ENCODE results near the gene NNMT. TPM values are rescaled to one million over a fixed set of nuclear protein-coding genes. Genes with fewer than 3 reads are reported as not detected.

NNMT gene
- total and polyA plus RNA-seq, 2 donors from 2014 or later: 91.9 to 1,451 TPM

DNA sequence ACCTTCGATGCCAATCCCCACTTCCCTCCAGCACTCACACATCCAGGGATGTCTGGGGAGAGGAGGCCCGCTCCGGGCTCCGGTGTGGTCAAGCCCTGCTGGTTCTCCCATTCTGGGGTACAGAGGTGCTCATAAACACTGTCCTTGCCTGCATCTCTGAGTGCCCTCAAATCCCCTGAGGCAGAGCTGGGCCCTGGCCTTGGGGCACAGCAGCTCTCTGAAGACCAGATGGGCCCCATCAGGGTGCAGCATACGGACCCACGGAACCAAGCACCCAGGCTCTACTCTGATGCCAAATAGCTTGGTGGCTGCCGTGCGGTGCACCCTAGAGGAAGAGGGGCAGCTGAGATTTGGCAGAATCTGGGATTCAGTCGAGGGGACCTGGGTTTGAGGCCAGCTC is 35.7 kb upstream of the NNMT start:
- no peak overlapping the region for H3K9ac ChIP-seq (ENCODE audit: low read length in 3 of 3)
- TF ChIP-seq CTCF (IDR thresholded peaks at IDR 0.05; ENCODE audit: borderline replicate concordance, extremely low read depth, insufficient read depth): no peak
- intact Hi-C loops (cut with DNase I): loop anchor here (5.0 to 10.0 kb wide), 3 partner anchors 226 to 366 kb away; no protein-coding TSS in a partner anchor
- DNase-seq (no peak), FAIRE-seq (no peak)
- peaks cover 0 to 15% (median 5%) of the 10 kb centered on the region in 3 donors for H3K4me1 ChIP-seq (ENCODE audit: control insufficient read depth in 2 of 3, insufficient read depth in 2 of 3, low read depth in 1 of 3, low read length in 3 of 3)
- H3K27me3 ChIP-seq (ENCODE audit: control insufficient read depth, insufficient read depth, low read length): peaks cover 2% of the 10 kb centered on the region
- H3K27ac ChIP-seq (ENCODE audit: low read depth in 2 of 2, low read length in 2 of 2): no peak overlapping the region
- H3K9me3 ChIP-seq (ENCODE audit: control insufficient read depth in 2 of 3, insufficient read depth in 1 of 3, low read length in 3 of 3): no peaks in the 10 kb centered on the region
- H3K4me3 ChIP-seq (ENCODE audit: low read length in 3 of 3): no peak overlapping the region
- no peaks in the 10 kb centered on the region for H3K36me3 ChIP-seq (ENCODE audit: control insufficient read depth in 2 of 3, insufficient read depth in 3 of 3, low read length in 3 of 3)

DNA sequence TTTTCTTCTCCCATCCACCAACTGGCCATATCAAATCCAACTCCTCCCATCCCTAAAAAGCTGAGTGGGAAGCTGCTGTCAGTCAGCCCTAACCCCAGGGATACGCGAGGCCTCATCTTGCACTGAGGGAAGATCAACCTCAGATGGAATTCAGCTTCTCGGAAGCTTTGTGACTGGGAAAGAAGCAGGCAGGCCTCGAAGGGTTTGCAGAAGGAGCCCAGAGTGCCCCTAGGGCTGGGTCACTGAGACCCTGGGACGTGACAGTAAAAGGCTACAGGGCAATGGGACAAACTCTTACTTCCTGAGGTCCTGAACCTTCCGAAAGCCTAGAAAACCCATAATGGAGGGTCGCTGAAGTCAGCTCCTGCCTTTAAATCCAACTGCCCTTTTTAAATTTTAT is 34.4 kb upstream of the NNMT start:
- intact Hi-C loops (cut with DNase I): loop anchor here (5.0 to 10.0 kb wide), 3 partner anchors 227 to 367 kb away; no protein-coding TSS in a partner anchor

DNA sequence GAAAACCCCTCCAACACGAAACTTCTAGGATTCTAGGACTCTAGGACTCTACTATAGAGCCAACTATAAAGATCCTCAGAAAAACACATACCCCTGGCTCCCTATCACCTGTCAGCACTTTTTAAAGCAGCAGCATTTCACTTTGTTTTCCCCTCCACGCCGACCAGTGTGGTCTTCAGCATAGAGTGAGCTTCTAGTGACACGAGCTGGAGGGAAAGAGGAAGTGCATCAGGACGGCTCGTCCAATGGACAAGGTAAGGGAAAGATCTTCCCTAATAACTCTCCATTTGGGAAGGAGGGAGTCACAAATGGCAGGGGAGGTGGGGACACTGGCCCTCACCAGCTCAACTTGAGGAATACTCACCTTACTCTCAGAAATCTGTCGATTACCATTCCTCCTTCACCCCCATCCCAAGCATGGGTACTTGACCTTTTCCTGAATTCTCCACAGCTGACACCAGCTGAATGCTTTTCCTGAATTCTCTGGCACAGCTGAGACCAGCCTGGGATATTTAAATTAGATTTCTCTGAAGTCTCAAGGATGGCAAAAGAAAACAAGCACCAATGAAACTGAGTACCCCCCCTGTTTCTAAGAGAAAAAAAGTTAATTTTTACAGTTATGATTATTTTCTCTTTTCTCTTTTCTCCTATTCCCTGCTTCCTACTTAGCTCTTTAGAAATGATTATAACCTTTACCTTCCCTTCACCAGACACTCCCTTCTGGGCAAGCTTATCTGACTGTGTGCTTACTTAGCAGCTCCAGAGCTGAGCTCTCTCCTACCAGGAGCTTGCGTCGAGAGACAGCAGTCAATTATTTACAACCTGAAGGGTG is 33.3 kb upstream of the NNMT start:
- Histone ChIP-seq H3K4me1 (ENCODE audit: control insufficient read depth in 2 of 3, insufficient read depth in 2 of 3, low read depth in 1 of 3, low read length in 3 of 3) (peaks cover 0 to 15% (median 5%) of the 10 kb centered on the region in 3 donors), H3K4me3 (ENCODE audit: low read length in 3 of 3) (no peak overlapping the region), H3K27ac (ENCODE audit: low read depth in 2 of 2, low read length in 2 of 2) (no peak overlapping the region), H3K27me3 (ENCODE audit: control insufficient read depth, insufficient read depth, low read length) (peaks cover 2% of the 10 kb centered on the region), H3K36me3 (ENCODE audit: control insufficient read depth in 2 of 3, insufficient read depth in 3 of 3, low read length in 3 of 3) (no peaks in the 10 kb centered on the region), H3K9me3 (ENCODE audit: control insufficient read depth in 2 of 3, insufficient read depth in 1 of 3, low read length in 3 of 3) (no peaks in the 10 kb centered on the region), H3K9ac (ENCODE audit: low read length in 3 of 3) (no peak overlapping the region)
- peak; percentile 65 for TF ChIP-seq CTCF (IDR thresholded peaks at IDR 0.05; ENCODE audit: borderline replicate concordance, extremely low read depth, insufficient read depth)
- intact Hi-C loops (cut with DNase I): loop anchor here (5.0 to 10.0 kb wide), 3 partner anchors 228 to 368 kb away; no protein-coding TSS in a partner anchor
- DNase-seq (peak in 3 of 5 donors; percentile 58 to 84 (median 70)), FAIRE-seq (no peak)

More for the DNA sequence above, 34.4 kb upstream of the NNMT start:
- Histone ChIP-seq H3K27ac (ENCODE audit: low read depth in 2 of 2, low read length in 2 of 2) (no peak overlapping the region), H3K9me3 (ENCODE audit: control insufficient read depth in 2 of 3, insufficient read depth in 1 of 3, low read length in 3 of 3) (no peaks in the 10 kb centered on the region), H3K4me1 (ENCODE audit: control insufficient read depth in 2 of 3, insufficient read depth in 2 of 3, low read depth in 1 of 3, low read length in 3 of 3) (peaks cover 0 to 15% (median 5%) of the 10 kb centered on the region in 3 donors), H3K27me3 (ENCODE audit: control insufficient read depth, insufficient read depth, low read length) (peaks cover 2% of the 10 kb centered on the region), H3K4me3 (ENCODE audit: low read length in 3 of 3) (no peak overlapping the region), H3K36me3 (ENCODE audit: control insufficient read depth in 2 of 3, insufficient read depth in 3 of 3, low read length in 3 of 3) (no peaks in the 10 kb centered on the region), H3K9ac (ENCODE audit: low read length in 3 of 3) (no peak overlapping the region)
- no peak for TF ChIP-seq CTCF (IDR thresholded peaks at IDR 0.05; ENCODE audit: borderline replicate concordance, extremely low read depth, insufficient read depth)
- DNase-seq (no peak), FAIRE-seq (no peak)
